ENCODE measurements around the gene NUP133. TPM values are rescaled to one million over a fixed set of nuclear protein-coding genes. Genes with fewer than 3 reads are reported as not detected.
"Not testable (repeated sequence)": the region's sequence is repeated elsewhere in the genome, so short reads cannot be mapped to it uniquely, and the experiment has no call there.

The NUP133 gene
- total RNA-seq, 1 donor from 2014 or later = 42.9 TPM

DNA sequence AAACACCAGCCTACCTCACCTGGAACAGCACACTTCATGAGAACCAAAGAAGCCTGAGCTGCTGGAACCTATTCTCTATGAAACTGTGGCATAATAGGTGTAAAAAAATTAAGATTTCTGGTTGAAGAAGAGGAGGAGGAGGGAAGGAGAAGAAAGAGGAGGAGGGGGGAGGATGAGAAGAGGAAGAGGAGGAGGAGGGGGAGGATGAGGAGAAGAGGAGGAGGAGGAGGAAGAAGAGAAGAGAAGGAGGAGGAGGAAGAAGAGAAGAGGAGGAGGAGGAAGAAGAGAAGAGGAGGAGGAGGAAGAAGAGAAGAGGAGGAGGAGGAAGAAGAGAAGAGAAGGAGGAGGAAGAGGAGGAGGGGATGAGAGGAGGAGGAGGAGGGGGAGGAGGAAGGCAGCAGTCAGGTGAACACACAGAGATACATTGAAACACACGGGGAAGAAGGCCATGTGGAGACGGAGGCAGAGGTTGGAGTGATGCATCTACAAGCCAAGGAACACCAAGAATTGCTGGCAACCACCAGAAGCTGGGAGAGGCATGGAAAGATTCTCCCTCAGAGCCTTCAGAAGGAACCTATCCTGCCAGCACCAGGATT lies 82.5 kb downstream of the NUP133 start:
- Mint-ChIP-seq H3K9me3 (ENCODE audit: unreplicated experiment) (peaks cover 11% of the 10 kb centered on the region), H3K36me3 (ENCODE audit: unreplicated experiment) (peaks cover 7% of the 10 kb centered on the region), H3K4me1 (ENCODE audit: low read depth, unreplicated experiment) (peaks cover 3% of the 10 kb centered on the region), H3K27me3 (ENCODE audit: unreplicated experiment) (peaks cover 10% of the 10 kb centered on the region), H3K4me3 (ENCODE audit: unreplicated experiment) (no peak overlapping the region), H3K27ac (ENCODE audit: unreplicated experiment) (no peak overlapping the region)
- TF ChIP-seq, protein P1, sequence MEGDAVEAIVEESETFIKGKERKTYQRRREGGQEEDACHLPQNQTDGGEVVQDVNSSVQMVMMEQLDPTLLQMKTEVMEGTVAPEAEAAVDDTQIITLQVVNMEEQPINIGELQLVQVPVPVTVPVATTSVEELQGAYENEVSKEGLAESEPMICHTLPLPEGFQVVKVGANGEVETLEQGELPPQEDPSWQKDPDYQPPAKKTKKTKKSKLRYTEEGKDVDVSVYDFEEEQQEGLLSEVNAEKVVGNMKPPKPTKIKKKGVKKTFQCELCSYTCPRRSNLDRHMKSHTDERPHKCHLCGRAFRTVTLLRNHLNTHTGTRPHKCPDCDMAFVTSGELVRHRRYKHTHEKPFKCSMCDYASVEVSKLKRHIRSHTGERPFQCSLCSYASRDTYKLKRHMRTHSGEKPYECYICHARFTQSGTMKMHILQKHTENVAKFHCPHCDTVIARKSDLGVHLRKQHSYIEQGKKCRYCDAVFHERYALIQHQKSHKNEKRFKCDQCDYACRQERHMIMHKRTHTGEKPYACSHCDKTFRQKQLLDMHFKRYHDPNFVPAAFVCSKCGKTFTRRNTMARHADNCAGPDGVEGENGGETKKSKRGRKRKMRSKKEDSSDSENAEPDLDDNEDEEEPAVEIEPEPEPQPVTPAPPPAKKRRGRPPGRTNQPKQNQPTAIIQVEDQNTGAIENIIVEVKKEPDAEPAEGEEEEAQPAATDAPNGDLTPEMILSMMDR (IDR thresholded peaks at IDR 0.05; ENCODE audit: partially characterized antibody, unreplicated experiment) = no peak
- no peak for DNase-seq

GRCh38 chr1:229420765-229421164 lies 87.4 kb downstream of the NUP133 start:
- H3K27me3 Mint-ChIP-seq (ENCODE audit: unreplicated experiment) = peaks cover 5% of the 10 kb centered on the region
- H3K4me3 Mint-ChIP-seq (ENCODE audit: unreplicated experiment) = no peak overlapping the region
- no peak for DNase-seq
- peaks cover 8% of the 10 kb centered on the region for H3K36me3 Mint-ChIP-seq (ENCODE audit: unreplicated experiment)
- peaks cover 4% of the 10 kb centered on the region for H3K4me1 Mint-ChIP-seq (ENCODE audit: low read depth, unreplicated experiment)
- TF ChIP-seq, protein P1 (IDR thresholded peaks at IDR 0.05; ENCODE audit: partially characterized antibody, unreplicated experiment) = no peak
- peaks cover 9% of the 10 kb centered on the region for H3K9me3 Mint-ChIP-seq (ENCODE audit: unreplicated experiment)
- peak overlapping the region; percentile 33 for H3K27ac Mint-ChIP-seq (ENCODE audit: unreplicated experiment)

DNA sequence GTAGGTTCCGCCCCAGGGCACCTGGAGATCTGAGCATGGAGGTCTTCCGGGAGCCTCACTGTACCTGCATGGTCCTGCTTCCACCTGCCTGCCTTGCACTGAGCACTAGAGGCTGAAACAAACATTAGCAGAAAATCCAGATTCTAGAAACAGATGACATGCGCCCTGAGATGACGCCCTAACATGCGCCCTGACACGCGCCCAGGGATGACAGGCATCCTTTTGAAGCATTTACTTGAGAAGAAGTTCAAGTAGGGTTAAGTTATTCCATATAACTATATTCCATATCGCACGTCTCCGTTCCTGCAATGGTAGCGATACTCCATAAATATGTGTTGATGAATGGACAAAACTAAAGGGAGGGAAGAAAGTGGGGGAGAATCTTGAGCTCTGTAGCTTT lies 87.9 kb downstream of the NUP133 start:
- Mint-ChIP-seq H3K27me3 (ENCODE audit: unreplicated experiment) (peaks cover 5% of the 10 kb centered on the region), H3K27ac (ENCODE audit: unreplicated experiment) (no peak overlapping the region)

GRCh38 chr1:229418586-229418985 lies 89.6 kb downstream of the NUP133 start:
- peaks cover 11% of the 10 kb centered on the region for H3K4me1 Mint-ChIP-seq (ENCODE audit: low read depth, unreplicated experiment)
- not testable (repeated sequence) for H3K4me3 Mint-ChIP-seq (ENCODE audit: unreplicated experiment); H3K9me3 Mint-ChIP-seq (ENCODE audit: unreplicated experiment)

More for the DNA sequence above, 87.9 kb downstream of the NUP133 start:
- H3K9me3 Mint-ChIP-seq (ENCODE audit: unreplicated experiment) = peaks cover 9% of the 10 kb centered on the region
- DNase-seq = no peak
- H3K36me3 Mint-ChIP-seq (ENCODE audit: unreplicated experiment) = peaks cover 8% of the 10 kb centered on the region
- H3K4me3 Mint-ChIP-seq (ENCODE audit: unreplicated experiment) = no peak overlapping the region
- H3K4me1 Mint-ChIP-seq (ENCODE audit: low read depth, unreplicated experiment) = peaks cover 4% of the 10 kb centered on the region
- TF ChIP-seq, protein P1 (IDR thresholded peaks at IDR 0.05; ENCODE audit: partially characterized antibody, unreplicated experiment) = no peak

DNA sequence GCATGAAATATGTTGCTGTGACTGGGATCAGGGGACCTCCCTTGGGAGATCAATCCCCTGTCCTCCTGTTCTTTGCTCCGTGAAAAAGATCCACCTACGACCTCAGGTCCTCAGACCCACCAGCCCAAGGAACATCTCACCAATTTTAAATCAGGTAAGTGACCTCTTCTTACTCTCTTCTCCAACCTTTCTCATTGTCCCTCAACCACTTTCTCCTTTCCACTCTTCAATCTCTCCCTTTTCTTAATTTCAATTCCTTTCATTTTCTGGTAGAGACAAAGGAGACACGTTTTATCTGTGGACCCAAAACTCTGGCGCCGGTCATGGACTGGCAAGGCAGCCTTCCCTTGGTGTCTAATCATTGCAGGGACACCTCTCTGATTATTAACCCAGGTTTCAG lies 95.3 kb downstream of the NUP133 start:
- not testable (repeated sequence) for DNase-seq; H3K27ac Mint-ChIP-seq (ENCODE audit: unreplicated experiment); H3K4me3 Mint-ChIP-seq (ENCODE audit: unreplicated experiment); H3K36me3 Mint-ChIP-seq (ENCODE audit: unreplicated experiment)
- peaks cover 18% of the 10 kb centered on the region for H3K27me3 Mint-ChIP-seq (ENCODE audit: unreplicated experiment)
- peaks cover 51% of the 10 kb centered on the region for H3K4me1 Mint-ChIP-seq (ENCODE audit: low read depth, unreplicated experiment)
- peaks cover 14% of the 10 kb centered on the region for H3K9me3 Mint-ChIP-seq (ENCODE audit: unreplicated experiment)

More at GRCh38 chr1:229418586-229418985, 89.6 kb downstream of the NUP133 start:
- H3K27me3 Mint-ChIP-seq (ENCODE audit: unreplicated experiment); H3K27ac Mint-ChIP-seq (ENCODE audit: unreplicated experiment); DNase-seq; H3K36me3 Mint-ChIP-seq (ENCODE audit: unreplicated experiment): not testable (repeated sequence)

GRCh38 chr1:229412056-229412455 lies 96.1 kb downstream of the NUP133 start:
- Mint-ChIP-seq H3K9me3 (ENCODE audit: unreplicated experiment) (peaks cover 14% of the 10 kb centered on the region), H3K27me3 (ENCODE audit: unreplicated experiment) (peaks cover 20% of the 10 kb centered on the region), H3K4me1 (ENCODE audit: low read depth, unreplicated experiment) (peaks cover 52% of the 10 kb centered on the region), H3K36me3 (ENCODE audit: unreplicated experiment) (no peaks in the 10 kb centered on the region), H3K27ac (ENCODE audit: unreplicated experiment) (peak overlapping the region; percentile 80), H3K4me3 (ENCODE audit: unreplicated experiment) (peak overlapping the region; percentile 67)
- TF ChIP-seq, protein P1 (IDR thresholded peaks at IDR 0.05; ENCODE audit: partially characterized antibody, unreplicated experiment) = no peak
- no peak for DNase-seq

Data from glutamatergic neuron (in vitro differentiated cells).